GM11168 (cell line): Measurements from ENCODE around the gene DNAH2.

Source experiments
- in situ Hi-C: fragments of 300-500 bp; cut with MboI; formaldehyde crosslinking; loops from one replicate; pipeline ENCODE4 v1.12.0; 2022; ENCODE audit warnings: low sequenced_read_pairs; ENCODE audit not compliant: unreplicated experiment

DNAH2 gene

DNA sequence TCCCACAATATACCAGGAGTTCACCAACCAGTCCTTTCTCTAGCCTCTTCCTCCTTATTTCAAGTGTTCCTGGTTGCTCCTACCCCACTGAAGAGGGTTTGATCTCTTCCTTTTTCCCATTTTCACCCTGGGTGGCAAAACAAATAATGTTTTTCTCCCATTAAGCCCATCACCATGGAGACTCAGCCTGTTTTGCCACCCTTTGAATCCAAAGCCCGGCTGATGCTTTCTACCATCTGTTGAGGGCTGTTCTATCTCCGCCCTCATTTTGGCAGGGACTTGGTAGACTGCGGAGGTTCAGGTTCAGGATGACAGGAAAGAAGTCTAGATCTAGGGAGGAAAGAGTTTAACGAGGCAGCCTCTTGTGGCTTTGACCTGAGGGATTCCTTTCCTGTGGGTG is 2.6 kb downstream of the DNAH2 start:
- in situ Hi-C loops: no loop called here

DNA sequence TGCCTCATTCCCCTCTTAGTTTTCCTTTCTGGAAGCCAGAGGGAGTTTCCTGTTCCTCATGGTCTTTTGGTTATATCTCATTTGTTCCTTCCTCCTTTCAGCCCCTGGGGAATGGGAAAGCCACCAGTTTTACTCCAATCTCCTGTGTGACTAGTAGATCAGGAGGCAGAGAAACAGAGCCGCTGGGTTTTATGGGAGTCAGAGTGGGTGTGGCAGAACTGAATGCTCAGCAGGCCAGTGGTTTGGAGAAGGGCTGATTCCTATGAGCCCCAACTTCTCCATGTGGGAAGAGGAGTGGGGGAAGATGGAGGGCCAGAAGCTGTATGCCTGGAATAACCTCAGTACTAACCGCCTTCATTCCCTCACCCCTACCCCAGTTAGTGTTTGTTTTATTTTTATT is 4.1 kb downstream of the DNAH2 start:
- in situ Hi-C loops: no loop called here

DNA sequence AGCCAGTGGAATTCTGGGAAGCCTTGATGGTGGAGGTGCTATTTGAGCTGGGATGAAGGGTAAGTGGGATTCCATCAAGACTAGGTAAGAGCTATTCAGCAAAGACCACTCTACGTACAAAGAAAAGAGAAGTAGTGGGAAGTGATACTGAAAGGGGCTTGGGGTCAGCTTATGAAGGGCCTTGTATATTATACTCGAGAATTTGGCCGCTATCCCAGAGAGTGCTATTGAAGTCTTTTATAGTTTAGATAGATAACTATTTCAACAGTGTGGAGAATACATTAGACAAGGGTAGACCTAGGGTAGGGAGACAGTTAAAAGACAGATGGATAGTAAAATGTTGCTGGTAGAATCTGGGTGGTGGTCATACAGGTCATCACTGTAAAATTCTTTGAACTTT is 10.3 kb downstream of the DNAH2 start:
- in situ Hi-C loops: no loop called here

DNA sequence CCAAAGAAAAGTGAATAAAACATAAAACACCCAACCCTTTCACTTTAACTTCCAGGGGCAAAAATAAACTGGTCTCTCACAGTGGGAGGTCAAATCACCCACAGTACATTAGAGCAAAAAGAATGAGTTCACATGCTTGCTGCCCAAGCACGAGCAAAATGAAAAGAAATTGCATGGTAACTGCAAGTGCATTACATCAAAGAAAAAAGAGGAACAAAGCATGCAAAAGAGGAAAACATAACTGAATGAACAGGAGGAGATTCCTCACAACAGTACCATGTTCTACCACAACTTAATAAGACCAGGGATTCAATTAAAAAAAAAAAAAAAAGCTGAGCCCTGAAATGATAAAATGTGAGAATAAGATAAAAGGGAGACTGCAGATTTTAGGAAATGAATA is 12.3 kb downstream of the DNAH2 start:
- in situ Hi-C loops: no loop called here

DNA sequence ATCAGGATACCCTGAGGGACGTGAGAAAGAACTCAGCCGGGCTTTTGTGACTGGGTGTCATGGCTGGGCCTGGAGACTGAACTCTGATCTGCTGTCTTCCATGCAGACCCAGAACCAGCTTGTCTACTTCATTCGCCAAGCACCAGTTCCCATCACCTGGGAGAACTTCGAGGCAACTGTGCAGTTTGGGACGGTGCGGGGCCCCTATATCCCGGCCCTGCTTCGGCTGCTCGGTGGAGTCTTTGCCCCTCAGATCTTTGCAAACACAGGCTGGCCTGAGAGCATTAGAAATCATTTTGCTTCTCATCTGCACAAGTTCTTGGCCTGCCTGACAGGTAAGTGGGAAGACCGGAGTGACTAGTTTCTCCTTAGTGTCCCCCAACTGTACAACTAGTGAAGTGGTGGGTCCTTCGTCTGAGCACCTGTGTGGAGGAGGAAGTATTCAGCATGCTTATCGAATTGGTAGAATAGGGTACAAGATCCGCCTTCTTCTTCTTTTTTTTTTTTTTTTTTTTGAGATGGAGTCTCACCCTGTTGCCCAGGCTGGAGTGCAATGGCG is 15.5 kb downstream of the DNAH2 start:
- in situ Hi-C loops: no loop called here

DNA sequence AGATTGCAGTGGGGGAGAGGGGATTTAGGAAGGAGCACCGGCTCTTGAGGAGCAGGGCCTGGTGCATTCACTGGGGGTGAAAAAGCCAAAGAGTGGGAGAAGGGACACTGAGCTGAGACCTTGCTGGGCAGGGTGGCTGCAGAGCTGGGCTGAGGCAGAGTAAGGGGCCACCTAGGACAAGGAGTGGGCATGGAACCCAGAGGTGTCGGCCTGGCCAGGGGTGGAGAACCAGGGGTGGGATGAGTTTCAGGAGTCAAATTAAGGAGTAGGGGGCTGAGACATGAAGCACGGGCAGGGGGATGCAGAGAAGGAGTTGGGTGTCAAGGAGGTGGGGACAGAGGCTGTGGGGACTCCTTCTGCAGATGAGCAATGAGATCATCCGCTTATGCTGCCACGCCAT is 20.1 kb downstream of the DNAH2 start:
- in situ Hi-C loops: no loop called here

DNA sequence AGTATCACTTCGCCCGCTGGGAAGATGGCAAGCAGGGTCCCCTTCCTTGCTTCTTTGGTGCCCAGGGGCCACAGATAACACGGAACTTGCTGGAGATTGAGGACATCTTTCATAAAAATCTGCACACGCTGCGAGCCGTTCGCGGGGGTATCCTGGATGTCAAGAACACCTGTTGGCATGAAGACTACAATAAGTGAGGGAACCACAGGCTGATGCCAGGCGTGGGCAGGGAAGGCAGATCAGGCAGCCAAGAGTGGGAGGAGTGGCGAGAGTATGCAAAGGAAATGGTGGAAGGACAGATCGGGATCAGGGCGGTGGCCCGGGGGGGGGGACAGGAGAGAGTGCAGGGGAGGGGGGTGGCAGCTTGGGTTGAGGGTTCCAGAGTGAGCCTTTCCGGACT is 22.2 kb downstream of the DNAH2 start:
- in situ Hi-C loops: no loop called here

DNA sequence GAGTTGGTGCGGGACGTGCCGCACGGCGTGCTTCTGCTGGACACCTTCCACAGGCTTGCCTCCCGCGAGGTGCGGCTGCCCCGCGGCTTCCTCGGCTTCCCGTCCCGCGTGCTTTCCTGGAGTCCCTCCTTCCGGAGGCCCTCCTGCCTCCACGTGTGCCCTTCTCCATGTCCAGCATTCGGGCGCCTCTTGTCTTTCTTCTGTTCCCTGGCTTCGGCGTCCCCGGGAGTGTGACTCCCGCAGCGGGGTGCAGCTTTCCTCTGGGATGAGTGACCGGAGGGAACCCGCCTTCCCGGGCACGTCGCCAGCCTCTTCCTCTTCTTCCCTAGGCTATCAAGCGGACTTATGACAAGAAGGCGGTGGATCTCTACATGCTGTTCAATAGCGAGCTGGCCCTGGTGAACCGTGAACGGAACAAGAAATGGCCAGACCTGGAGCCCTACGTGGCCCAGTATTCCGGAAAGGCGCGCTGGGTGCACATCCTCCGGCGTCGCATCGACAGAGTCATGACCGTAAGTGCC is 23.0 kb downstream of the DNAH2 start:
- in situ Hi-C loops: no loop called here

DNA sequence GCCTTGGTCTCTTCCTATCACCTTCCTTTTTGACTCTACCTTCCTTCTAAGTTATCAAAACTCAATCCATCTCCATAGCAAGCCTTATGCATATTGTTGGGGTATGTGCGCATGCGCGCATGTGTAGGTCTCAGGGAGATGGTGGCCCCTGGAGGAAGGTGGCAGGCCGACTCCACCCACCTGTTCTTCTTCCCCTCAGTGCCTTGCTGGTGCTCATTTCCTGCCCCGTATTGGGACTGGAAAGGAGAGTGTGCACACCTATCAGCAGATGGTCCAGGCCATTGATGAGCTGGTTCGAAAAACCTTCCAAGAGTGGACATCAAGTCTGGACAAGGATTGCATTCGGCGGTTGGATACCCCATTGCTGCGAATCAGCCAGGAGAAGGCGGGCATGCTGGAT is 25.2 kb downstream of the DNAH2 start:
- in situ Hi-C loops: no loop called here

DNA sequence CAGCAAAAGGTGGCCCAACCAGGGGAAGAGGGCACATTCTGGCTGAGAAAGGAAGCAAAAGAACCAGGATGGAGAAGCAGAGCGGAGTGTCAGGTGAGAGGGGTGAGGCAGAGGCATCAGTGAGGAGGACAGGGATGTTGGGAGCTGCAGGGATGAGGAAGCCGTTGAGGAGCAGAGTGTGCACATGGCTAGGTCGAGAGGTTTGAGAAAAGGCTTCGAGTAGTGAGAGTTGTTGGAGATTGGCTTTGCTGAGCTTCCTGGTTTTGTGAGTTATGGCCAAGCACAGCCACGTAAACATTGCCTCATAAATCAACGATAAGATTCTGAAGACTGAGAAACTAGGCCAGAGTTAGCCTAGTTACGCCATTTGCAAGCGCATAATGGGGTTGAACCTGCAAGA is 26.9 kb downstream of the DNAH2 start:
- in situ Hi-C loops: no loop called here

DNA sequence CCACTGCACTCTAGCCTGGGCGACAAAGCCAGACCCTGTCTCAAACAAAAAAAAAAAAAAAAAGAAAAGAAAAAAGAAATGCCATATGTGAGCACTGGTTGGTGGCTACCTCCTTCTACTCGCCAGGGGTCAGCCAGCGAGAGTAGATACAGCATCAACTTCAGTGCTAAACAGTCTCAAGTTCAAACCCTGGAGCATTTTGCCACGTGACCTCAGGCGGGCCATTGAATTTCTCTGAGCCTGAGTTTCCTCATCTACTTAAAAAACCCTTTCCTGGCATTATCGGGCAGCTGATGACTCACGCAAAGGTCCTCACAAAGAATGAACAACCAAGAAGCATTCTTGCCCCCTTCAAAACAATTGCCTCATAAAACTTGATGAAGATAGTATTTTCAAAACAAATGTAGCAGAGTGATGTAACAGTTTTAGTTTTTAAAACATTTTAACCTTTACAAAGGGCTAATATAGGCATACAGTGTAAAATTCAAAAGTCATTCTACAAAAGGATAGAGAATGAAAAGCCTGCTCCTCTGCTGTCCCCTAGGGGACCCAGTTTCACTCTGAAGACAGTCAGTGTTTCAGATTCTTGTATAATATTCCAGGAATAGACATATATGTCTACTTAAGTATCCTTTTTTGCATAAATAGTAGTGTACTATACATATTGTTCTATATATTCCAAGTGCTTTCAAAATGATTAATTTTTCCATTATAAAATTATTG is 28.4 kb downstream of the DNAH2 start:
- in situ Hi-C loops: no loop called here

DNA sequence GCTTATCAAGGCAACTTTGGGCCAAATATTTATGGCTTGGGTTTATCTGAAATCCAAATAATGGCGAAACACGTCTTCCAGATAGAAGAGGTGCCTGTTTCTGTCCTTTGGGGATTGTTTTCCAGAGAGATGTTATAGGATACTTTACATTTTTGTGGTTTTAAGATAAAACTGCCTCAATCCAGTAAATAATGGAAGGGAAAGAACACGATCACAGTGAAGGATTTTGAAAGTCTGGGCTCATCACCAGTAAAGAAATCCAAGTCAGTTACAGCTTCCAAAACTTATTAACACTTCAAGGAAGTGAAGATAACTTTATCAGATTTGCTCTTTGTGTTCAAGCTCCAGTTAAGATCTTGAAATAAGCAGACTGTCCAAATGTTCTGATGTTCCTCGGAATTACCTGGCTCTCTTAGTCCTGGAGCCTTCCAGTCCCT is 30.1 kb downstream of the DNAH2 start:
- in situ Hi-C loops: no loop called here

DNA sequence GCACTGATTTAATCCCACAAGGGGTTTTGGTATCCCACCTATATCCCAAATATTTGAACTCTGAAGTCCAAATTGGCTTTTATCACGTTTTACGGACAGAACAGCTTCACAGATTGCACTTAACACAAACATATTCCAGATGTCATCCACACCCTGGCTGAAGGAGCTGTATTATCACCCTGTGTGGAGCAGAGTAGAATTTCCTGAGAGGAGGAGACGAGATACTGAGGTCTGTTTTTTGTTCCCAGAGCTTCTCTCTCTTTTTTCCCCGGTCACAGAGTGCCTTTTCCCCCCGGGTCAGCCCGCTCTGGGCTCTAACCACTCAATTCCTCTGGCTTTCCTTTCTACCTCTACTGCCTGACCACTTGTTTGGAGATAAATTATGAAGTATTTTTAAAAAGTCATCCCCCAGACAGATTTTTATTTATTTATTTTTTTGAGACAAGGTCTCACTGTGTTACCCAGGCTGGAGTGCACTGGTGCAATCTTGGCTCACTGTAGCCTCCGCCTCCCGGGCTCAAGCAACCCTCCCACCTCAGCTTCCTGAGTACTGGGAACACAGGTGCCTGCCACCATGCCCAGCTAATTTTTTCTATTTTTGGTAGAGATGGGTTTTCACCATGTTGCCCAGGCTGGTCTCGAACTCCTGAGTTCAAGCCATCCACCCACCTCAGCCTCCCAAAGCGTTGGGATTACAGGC is 30.7 kb downstream of the DNAH2 start:
- in situ Hi-C loops: no loop called here

DNA sequence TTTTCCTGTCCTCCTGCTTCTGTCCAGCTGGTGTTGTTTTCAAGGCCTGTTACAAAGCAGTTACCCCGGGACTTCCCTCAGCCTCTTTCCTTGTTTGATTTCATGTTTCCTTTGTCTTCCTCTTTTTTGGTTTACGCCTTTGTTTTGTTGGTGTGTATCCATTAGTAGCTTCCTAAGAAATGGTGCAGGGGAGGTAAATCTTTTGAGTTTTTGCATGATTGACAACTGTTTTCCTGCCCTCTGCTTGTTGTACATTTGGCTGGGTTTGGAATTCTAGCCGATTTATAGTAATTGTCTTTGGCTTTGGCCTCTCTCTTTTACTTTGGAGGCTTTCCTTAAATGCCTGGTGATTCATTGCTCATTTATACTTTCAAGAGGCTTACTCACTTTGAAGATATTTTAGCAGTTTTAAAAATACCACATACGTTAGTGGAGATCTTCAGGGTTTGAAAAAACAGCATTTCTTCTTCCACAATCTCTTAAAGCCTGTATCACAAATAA is 32.8 kb downstream of the DNAH2 start:
- in situ Hi-C loops: no loop called here

DNA sequence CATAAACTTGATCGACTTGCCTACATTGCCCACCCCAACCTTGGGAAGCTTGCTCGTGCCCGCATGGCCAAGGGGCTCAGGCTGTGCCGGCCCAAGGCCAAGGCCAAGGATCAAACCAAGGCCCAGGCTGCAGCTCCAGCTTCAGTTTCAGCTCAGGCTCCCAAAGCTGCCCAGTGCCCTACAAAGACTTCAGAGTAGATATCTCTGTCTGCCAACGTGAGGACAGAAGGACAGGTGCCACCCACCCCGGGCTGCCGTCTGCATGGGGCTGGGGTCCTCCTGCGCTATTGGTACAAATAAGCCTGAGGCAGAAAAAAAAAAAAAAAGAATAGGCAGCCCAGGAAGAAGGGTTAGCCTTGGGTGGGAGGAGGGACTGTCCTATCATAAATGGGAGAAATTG is 37.1 kb downstream of the DNAH2 start:
- in situ Hi-C loops: no loop called here

DNA sequence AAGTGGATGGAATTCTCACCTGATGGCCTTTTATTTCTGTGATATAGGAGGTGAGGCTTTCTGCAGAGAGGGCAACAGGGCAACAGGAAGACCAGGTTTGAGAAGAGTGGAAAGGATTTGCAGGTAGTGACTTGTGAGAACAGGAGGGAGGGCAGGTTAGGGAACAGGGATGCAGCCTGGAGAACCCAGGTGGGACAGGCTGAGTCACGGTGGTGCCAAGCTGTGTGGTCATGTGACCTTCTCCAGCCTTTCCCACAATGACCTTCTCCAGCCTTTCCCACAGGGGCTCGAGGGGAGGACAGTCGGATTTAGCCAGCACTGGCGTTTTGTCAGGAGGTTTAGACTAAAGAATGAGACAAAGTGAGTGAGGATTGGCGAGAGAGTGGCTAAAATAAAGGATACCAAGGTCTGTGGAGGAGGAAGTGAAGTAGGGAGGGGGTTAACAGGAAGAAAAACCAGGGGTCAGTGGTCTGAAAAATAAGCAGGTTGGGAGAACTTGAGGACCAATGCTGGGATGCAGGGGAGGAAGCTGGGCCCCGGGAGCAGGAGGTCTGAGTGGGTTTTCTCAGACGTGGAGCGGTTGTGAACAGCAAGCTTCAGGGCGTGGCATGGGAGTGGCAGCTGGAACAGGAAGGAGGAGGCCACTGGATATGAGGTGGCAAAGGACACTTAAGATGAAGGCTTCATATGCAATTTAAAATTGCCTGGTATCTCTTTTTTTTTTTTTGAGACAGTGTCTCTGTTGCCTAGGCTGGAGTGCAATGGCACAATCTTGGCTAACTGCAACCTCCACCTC is 37.7 kb downstream of the DNAH2 start:
- in situ Hi-C loops: no loop called here

DNA sequence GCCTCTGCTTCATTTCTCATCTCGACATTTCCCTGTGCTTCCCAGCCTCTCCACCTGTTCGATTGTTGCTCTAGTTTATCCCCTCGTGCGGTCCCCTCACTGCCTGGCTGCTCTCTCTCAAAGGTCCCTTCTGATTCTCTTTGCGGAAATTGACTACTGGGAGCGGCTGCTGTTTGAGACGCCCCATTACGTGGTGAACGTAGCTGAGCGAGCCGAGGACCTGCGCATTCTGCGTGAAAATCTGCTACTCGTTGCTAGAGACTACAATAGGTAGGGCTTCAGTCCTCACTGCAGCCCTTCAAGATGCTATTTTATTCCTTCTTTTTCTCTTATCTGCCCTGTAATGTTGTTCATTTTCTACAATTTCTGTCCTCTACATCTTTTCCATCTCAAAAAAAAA is 39.4 kb downstream of the DNAH2 start:
- in situ Hi-C loops: no loop called here

DNA sequence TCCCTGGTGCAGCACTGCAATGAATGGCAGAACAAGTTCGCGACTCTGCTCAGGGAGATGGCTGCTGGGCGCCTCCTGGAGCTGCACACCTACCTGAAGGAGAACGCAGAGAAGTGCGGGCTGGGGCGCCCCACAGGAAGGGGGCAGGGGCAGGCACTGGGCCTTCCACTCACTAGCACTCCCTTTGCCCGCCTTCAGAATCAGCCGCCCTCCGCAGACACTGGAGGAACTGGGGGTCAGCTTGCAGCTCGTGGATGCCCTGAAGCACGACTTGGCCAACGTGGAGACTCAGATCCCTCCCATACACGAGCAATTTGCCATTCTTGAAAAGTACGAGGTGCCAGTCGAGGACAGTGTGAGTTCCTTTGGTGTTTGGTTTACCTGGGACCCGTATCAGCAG is 46.4 kb downstream of the DNAH2 start:
- in situ Hi-C loops: no loop called here

DNA sequence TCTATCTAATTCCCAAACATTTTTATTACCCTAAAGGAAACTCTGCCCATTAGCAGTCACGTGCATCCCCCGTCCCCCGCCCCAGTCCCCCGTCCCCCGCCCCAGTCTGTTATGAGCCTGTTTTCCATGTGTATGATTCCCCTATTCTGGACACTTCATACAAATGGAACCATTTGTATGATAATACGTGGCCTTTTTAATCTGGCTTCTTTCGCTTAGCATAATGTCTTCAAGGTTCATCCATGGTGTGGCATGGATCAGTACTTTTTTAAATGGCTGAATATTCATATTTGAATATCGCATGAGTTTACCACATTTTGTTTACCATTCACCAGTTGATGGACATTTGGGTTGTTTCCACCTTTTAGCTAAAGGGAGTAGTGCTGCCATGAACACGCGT is 49.5 kb downstream of the DNAH2 start:
- in situ Hi-C loops: no loop called here

DNA sequence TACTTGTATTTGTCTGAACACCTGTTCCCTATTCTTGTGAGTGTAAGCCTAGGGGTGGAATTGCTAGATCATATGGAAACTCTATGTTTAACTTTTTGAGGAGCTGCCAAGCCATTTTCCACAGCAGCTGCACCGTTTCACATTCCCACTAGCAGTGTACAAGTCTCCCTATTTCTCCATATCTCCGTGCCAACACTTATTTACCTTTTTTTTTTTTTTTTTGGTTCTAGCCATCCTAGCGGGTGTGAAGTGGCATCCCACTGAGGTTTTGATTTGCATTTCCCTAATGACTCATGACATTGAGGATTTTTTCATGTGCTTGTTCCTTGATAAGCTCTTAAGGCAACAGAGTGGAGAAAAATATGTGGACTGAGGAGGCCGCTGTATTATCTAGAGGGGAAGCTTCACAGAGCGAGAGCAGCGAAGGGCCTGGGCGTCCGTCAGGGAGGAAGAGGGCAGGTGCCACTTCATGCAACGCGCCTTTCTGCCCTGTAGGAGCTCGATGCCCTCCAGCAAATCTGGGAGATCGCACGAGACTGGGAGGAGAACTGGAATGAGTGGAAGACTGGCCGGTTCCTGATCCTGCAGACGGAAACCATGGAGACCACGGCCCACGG is 50.0 kb downstream of the DNAH2 start:
- in situ Hi-C loops: no loop called here
